GM19035 (cell line): ENCODE measurements around the gene UNC119.
"Not testable (repeated sequence)": the region's sequence is repeated elsewhere in the genome, so short reads cannot be mapped to it uniquely, and the experiment has no call there.

Source experiments
- ATAC-seq: cut with Tn5 transposase; IDR thresholded peaks from one replicate; pipeline ENCODE4 v1.9.1; 2021; ENCODE audit not compliant: unreplicated experiment

Gene UNC119

GRCh38 chr17:28523876-28524275 is 28.5 kb downstream of the UNC119 start:
- ATAC-seq, result no peak

- no peak for ATAC-seq
Measured at GRCh38 chr17:28523186-28523585, 29.2 kb downstream of the UNC119 start.

GRCh38 chr17:28522281-28522680 is 30.1 kb downstream of the UNC119 start:
- ATAC-seq, result not testable (repeated sequence)

- ATAC-seq, result no peak
Measured at GRCh38 chr17:28521311-28522085, 30.9 kb downstream of the UNC119 start.

GRCh38 chr17:28520687-28521086 is 31.7 kb downstream of the UNC119 start:
- ATAC-seq, result no peak

- no peak for ATAC-seq
Measured at GRCh38 chr17:28519236-28519635, 33.2 kb downstream of the UNC119 start.

- ATAC-seq, result no peak
Measured at GRCh38 chr17:28518578-28518977, 33.8 kb downstream of the UNC119 start.

- no peak for ATAC-seq
Measured at GRCh38 chr17:28518132-28518531, 34.3 kb downstream of the UNC119 start.

- no peak for ATAC-seq
Measured at GRCh38 chr17:28515518-28515917, 36.9 kb downstream of the UNC119 start.

GRCh38 chr17:28514561-28515002 is 37.8 kb downstream of the UNC119 start:
- no peak for ATAC-seq

- no peak for ATAC-seq
Measured at GRCh38 chr17:28513476-28513875, 38.9 kb downstream of the UNC119 start.

GRCh38 chr17:28511858-28512461 is 40.5 kb downstream of the UNC119 start:
- ATAC-seq, result no peak

GRCh38 chr17:28509789-28510188 is 42.6 kb downstream of the UNC119 start:
- no peak for ATAC-seq

- ATAC-seq, result no peak
Measured at GRCh38 chr17:28508211-28508724, 44.2 kb downstream of the UNC119 start.

GRCh38 chr17:28507567-28508203 is 44.7 kb downstream of the UNC119 start:
- no peak for ATAC-seq

- ATAC-seq, result no peak
Measured at GRCh38 chr17:28506763-28507487, 45.5 kb downstream of the UNC119 start.

GRCh38 chr17:28505986-28506665 is 46.3 kb downstream of the UNC119 start, which contains the start of gene FOXN1:
FOXN1 (plus strand) TSS chr17:28506348; CDS start chr17:28523970, 17,622 bp downstream.
- no peak for ATAC-seq

GRCh38 chr17:28503420-28503819 is 49.0 kb downstream of the UNC119 start:
- ATAC-seq, result no peak

GRCh38 chr17:28501421-28502284 is 50.8 kb downstream of the UNC119 start:
- no peak for ATAC-seq
